LNCAP (cell line): ENCODE results near the gene SYNRG.

Experiments used
- TF ChIP-seq, protein P1 (sequence below): fragments of 450-650 bp; IDR thresholded peaks from 2 replicates; pipeline ENCODE4 v1.5.1; 2017; ENCODE audit warnings: mild to moderate bottlenecking

The SYNRG gene

DNA sequence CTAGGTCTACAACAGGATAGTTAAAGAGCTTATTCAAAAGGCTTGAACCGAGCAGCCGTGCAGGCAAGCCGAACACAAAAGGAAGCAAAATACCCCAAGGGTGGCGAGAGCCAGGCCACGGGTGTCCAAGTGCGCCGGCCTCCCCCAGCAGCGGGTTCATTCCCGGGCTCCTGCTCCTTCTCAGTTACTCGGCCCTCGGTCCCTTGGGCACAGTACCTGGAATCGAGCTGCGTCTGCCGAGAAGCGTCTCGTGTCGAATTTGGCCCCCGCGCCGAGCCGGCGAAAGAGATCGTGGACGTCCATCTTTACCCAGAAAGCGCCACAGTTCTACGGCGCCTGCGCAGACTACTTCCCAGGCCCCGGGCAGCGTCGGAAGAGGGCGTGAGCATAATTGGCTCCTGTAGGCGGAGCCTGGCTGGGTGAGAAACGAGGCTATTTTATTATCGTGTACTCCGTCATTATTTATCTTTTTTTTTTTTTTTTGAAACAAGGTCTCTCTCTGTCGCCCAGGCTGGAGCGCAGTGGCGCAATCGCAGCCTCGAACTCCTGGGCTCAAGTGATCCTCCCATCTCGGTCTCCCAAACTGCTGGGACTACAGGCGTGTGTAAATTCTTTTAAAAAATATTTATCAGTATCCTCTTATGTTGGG lies 34.0 kb upstream of the SYNRG start, which contains the start of gene DDX52:
TSS of gene DDX52 (minus strand) at position 329 of the 649 bp plus-strand sequence. CDS start at position 303, 26 bp downstream.
- TF ChIP-seq, protein P1, sequence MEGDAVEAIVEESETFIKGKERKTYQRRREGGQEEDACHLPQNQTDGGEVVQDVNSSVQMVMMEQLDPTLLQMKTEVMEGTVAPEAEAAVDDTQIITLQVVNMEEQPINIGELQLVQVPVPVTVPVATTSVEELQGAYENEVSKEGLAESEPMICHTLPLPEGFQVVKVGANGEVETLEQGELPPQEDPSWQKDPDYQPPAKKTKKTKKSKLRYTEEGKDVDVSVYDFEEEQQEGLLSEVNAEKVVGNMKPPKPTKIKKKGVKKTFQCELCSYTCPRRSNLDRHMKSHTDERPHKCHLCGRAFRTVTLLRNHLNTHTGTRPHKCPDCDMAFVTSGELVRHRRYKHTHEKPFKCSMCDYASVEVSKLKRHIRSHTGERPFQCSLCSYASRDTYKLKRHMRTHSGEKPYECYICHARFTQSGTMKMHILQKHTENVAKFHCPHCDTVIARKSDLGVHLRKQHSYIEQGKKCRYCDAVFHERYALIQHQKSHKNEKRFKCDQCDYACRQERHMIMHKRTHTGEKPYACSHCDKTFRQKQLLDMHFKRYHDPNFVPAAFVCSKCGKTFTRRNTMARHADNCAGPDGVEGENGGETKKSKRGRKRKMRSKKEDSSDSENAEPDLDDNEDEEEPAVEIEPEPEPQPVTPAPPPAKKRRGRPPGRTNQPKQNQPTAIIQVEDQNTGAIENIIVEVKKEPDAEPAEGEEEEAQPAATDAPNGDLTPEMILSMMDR: no peak

DNA sequence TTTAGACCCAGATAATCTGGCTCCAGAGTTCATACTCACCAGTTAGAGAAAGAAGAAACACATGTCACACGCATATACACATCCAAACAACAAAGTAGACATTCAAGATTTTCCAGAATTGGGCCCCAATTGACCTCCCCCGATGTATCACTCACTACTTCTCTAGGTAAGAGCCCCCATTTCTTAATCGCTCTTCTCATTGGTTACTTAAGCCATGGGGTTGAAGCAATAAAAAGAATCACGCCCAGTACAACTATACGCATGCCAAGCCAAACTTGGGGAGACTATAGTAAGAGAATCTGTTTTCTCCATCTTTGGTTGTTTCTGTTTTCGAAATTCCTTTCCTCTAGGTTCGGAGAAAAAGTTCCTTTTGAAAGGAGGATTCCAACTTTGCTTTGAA lies 33.5 kb upstream of the SYNRG start:
- TF ChIP-seq, protein P1: no peak

GRCh38 chr17:37640015-37640414 lies 30.8 kb upstream of the SYNRG start:
- TF ChIP-seq, protein P1: no peak

DNA sequence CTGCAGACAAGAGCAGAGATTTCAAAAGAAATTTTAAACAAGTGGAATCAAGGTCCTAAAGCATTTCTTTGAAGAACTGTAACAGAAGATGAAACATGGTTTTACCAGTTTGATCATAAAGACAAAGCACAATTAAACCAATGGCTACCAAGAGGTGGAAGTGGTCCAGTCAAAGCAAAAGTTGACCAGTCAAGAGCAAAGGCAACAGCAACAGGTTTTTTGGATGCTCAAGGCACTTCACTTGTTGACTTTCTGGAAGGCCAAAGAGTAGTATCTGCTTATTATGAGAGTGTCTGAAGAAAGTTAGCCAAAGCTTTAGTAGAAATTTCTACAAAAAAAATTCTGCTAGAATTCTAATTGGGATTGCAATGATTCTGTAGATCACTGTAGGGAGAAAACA lies 28.7 kb upstream of the SYNRG start:
- TF ChIP-seq, protein P1: no peak

DNA sequence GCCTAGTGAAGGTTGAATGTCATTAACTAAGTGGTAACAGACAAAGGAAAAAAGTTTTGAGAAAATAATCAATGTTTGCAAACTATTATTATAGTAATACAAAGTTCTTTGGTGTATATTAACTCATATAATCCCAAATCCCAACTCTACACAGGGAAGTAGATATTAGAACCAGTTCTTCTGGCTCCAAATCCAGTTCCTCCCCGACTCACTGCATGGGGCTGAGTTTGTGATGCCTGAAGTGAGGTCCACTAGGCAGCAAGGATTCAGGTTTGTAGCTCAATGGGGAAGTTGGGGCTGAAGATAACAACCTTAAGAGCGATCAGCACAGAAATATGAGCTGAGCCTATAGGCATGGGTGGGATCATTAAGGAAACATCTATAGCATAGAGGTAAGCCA lies 5.6 kb upstream of the SYNRG start:
- TF ChIP-seq, protein P1: no peak

DNA sequence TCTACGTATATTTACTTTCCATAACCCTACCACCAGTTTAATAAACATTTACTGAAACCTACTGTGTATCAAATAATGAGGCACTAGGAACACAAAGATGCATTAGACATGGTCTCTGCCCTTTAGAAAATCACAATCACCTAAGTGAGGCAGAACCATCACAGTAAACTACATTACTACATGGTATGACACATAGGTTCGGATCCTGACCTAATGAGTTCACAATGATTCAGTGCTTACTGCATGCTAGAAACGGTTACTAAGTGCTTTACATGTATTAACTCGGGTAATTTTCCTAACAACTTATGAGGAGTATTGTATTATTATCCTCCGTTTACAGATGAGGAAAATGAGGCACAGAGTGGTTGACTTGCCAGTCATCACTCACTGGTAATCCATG lies 5.2 kb upstream of the SYNRG start:
- TF ChIP-seq, protein P1: no peak

- TF ChIP-seq, protein P1: no peak
Observed at GRCh38 chr17:37610971-37611370, 1.8 kb upstream of the SYNRG start.
